ENCODE measurements around the gene RTCA. TPM values are rescaled to one million over a fixed set of nuclear protein-coding genes. Genes with fewer than 3 reads are reported as not detected.
"Not testable (repeated sequence)": the region's sequence is repeated elsewhere in the genome, so short reads cannot be mapped to it uniquely, and the experiment has no call there.

Gene RTCA
- total RNA-seq, 4 donors from 2014 or later, result 6.0 to 41.9 (median 36.1) TPM

- H3K4me1 ChIP-seq, result no peaks in the 10 kb centered on the region
- intact Hi-C loops (cut with DNase I; ENCODE audit: low total_unique reads), result no loop called here
- no peak for DNase-seq
- in situ Hi-C loops (cut with MboI; ENCODE audit: low pct_ligation_motif_present in 1 of 4, low pct_unique_long_range_greater_than_20kb in 1 of 4, low sequenced_read_pairs in 3 of 4), result no loop called here
- no peaks in the 10 kb centered on the region for H3K9me3 ChIP-seq
- no peaks in the 10 kb centered on the region for H3K36me3 ChIP-seq
- no peaks in the 10 kb centered on the region for H3K27me3 ChIP-seq
- no peak overlapping the region for H3K27ac ChIP-seq
- H3K4me3 ChIP-seq, result no peak overlapping the region
- 84% methylated on average over 9 of the region's 9 CpGs; no CpG with 5 or more reads in 1 of the 2 donors for WGBS, 2 donors (ENCODE audit: low coverage in 1 of 2)
- no peak for TF ChIP-seq POLR2AphosphoS5 (IDR thresholded peaks at IDR 0.05)
- no peak for TF ChIP-seq POLR2A (IDR thresholded peaks at IDR 0.05)
- TF ChIP-seq CTCF (IDR thresholded peaks at IDR 0.05), result no peak
- no peak for TF ChIP-seq EP300 (IDR thresholded peaks at IDR 0.05; ENCODE audit: low read depth)
Observed at GRCh38 chr1:100332331-100332730, 66.3 kb downstream of the RTCA start.

DNA sequence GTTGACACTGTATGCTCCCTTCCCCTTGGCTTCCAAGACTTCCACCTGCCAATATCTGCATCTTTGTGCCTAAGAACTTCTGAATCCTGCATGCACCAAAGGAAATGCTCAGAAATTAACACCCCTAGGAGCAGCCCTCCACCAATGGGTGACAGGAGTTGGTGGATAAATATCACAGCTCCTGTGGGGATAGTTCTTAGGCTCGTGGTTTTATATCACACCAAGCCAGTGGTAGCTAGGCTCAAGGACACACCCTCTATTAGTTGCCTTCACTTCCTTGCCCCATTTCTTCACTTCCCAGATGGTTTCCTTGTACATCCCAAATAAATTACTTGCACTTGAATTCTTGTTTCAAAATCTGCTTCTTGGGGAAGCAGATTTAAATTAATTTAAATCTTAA, 69.4 kb downstream of the RTCA start:
- TF ChIP-seq CTCF (IDR thresholded peaks at IDR 0.05), result no peak
- TF ChIP-seq POLR2A (IDR thresholded peaks at IDR 0.05), result no peak
- TF ChIP-seq POLR2AphosphoS5 (IDR thresholded peaks at IDR 0.05), result no peak
- no peak for TF ChIP-seq EP300 (IDR thresholded peaks at IDR 0.05; ENCODE audit: low read depth)
- intact Hi-C loops (cut with DNase I; ENCODE audit: low total_unique reads) (no loop called here), in situ Hi-C loops (cut with MboI; ENCODE audit: low pct_ligation_motif_present in 1 of 4, low pct_unique_long_range_greater_than_20kb in 1 of 4, low sequenced_read_pairs in 3 of 4) (no loop called here)
- Histone ChIP-seq H3K4me1 (no peaks in the 10 kb centered on the region), H3K27ac (no peak overlapping the region), H3K36me3 (no peaks in the 10 kb centered on the region), H3K27me3 (no peaks in the 10 kb centered on the region), H3K4me3 (no peak overlapping the region), H3K9me3 (no peaks in the 10 kb centered on the region)
- DNase-seq, result no peak
- WGBS, 2 donors (ENCODE audit: low coverage in 1 of 2), result 20 to 54% methylated on average over 1 of the region's 1 CpG

DNA sequence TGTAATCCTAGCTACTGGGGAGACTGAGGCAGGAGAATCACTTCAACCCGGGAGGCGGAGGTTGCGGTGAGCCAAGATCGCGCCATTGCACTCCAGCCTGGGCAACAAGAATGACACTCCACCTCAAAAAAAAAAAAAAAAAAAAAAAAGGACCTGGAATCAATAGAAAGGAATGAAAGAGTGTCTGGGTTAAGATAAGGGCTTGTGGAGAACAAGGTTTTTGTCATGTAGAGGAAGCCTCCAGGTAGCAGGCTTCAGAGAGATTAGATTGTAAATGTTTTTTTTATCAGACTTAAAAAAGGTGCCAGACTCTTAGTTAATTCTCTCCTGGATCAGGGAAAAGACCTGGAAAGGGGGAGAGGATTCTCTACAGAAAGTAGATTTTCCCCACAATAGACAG, 71.9 kb downstream of the RTCA start:
- DNase-seq; H3K4me3 ChIP-seq; H3K9me3 ChIP-seq; H3K27ac ChIP-seq; H3K4me1 ChIP-seq; H3K27me3 ChIP-seq; intact Hi-C loops (cut with DNase I; ENCODE audit: low total_unique reads); in situ Hi-C loops (cut with MboI; ENCODE audit: low pct_ligation_motif_present in 1 of 4, low pct_unique_long_range_greater_than_20kb in 1 of 4, low sequenced_read_pairs in 3 of 4); H3K36me3 ChIP-seq: not testable (repeated sequence)
- WGBS, 2 donors (ENCODE audit: low coverage in 1 of 2), result 96% methylated on average over 5 of the region's 5 CpGs; no CpG with 5 or more reads in 1 of the 2 donors

GRCh38 chr1:100339735-100340134, 73.7 kb downstream of the RTCA start:
- H3K4me1 ChIP-seq; H3K27me3 ChIP-seq; DNase-seq; in situ Hi-C loops (cut with MboI; ENCODE audit: low pct_ligation_motif_present in 1 of 4, low pct_unique_long_range_greater_than_20kb in 1 of 4, low sequenced_read_pairs in 3 of 4); H3K27ac ChIP-seq; H3K9me3 ChIP-seq; H3K4me3 ChIP-seq; H3K36me3 ChIP-seq: not testable (repeated sequence)
- intact Hi-C loops (cut with DNase I; ENCODE audit: low total_unique reads), result loop anchor here (10.0 kb wide), 1 partner anchor 45 kb away; no protein-coding TSS in a partner anchor
- whole genome bisulfite sequencing, 2 donors (ENCODE audit: low coverage in 1 of 2), result 79 to 92% methylated on average over 5 to 6 of the region's 6 CpGs

DNA sequence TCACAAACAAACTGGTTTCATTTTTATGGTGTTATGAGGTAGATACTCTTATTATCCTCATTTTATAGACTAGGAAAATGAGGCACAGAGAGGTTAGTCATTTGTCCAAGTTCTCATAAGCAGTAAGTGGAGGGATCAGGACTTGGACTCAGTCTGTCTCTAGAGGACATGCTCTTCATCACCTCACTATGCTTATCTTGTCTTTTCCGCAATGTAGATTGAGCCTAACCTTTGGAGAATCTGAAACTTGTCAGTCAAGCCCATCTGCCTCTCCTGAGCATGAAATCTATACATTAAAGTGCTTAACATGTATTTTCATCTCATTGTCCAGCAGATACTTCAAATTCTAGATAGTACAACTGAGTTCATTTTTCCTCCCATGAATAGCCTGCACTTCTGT, 74.5 kb downstream of the RTCA start:
- in situ Hi-C loops (cut with MboI; ENCODE audit: low pct_ligation_motif_present in 1 of 4, low pct_unique_long_range_greater_than_20kb in 1 of 4, low sequenced_read_pairs in 3 of 4) (no loop called here), intact Hi-C loops (cut with DNase I; ENCODE audit: low total_unique reads) (loop anchor here (10.0 kb wide), 1 partner anchor 46 kb away; no protein-coding TSS in a partner anchor)
- no peaks in the 10 kb centered on the region for H3K36me3 ChIP-seq
- TF ChIP-seq CTCF (IDR thresholded peaks at IDR 0.05), result no peak
- no peak for TF ChIP-seq EP300 (IDR thresholded peaks at IDR 0.05; ENCODE audit: low read depth)
- no peak for TF ChIP-seq POLR2AphosphoS5 (IDR thresholded peaks at IDR 0.05)
- no peak for TF ChIP-seq POLR2A (IDR thresholded peaks at IDR 0.05)
- peaks cover 0 to 5% (median 0%) of the 10 kb centered on the region in 4 donors for H3K4me1 ChIP-seq
- H3K27ac ChIP-seq, result no peak overlapping the region
- H3K4me3 ChIP-seq, result no peak overlapping the region
- 100% methylated on average over 1 of the region's 1 CpG for WGBS, 2 donors (ENCODE audit: low coverage in 1 of 2)
- H3K27me3 ChIP-seq, result no peaks in the 10 kb centered on the region
- no peaks in the 10 kb centered on the region for H3K9me3 ChIP-seq
- no peak for DNase-seq
